GM21576 (cell line): ENCODE measurements around the gene PPARG.
"Not testable (repeated sequence)": the region's sequence is repeated elsewhere in the genome, so short reads cannot be mapped to it uniquely, and the experiment has no call there.

ENCODE experiments used
- ATAC-seq: cut with Tn5 transposase; IDR thresholded peaks from one replicate; pipeline ENCODE4 v1.9.1; 2021; ENCODE audit warnings: mild to moderate bottlenecking, moderate library complexity; ENCODE audit not compliant: unreplicated experiment

PPARG gene

DNA sequence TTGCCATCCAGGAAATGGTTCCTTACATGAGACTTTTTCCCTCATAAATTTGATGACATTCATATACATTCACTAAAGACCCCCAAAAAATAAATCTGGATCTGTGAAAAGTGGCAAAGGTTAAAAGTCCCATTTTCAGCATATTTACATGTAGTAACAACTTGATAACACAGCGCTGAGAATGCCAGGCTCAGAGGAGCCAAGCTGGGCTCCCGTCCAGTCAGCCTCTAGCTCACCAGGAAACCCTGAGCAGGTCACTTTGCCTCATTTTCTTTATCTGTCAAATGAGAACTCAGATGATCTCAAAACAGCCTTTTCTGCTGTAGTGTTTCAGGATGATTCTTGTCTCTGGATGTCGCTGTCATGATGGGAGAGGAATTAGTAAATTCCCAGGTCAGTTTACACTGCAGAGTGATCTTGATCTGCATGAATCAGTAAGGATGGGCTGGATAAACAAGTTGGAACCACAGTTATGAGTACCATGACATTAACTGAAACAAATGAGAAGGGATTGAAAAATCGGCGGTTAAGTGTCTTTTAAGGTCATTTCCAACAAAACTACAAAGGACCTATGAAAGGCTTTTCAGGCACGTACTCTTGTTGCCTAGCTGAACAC is 82.8 kb downstream of the PPARG start:
- no peak for ATAC-seq

DNA sequence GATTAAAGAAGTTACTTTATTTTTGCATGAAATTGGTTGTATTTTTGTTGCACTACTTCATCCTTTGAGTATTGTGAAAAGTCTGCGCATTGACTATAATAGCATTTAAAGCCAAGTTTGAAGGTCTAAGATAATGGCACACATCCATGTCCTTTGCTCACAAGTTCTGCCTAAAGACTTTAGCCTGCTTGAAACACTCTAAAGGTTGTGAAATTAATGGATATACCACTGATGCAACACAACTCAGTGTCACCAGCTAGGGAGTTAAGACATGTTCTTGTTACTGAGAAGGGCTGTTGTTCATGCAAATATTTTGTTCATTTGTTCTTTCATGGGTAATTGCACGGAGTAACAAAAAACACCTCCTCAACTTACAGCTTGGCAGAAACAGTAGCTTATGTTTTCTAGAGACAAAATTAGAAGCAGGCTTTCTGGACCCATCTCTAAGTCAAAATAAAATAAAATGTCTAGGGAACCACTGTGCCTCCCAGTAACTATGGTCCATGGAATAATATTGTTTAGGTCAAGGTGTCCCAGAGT is 83.9 kb downstream of the PPARG start:
- no peak for ATAC-seq

- no peak for ATAC-seq
These were observed 86.7 kb downstream of the PPARG start for GRCh38 chr3:12375572-12375971.

DNA sequence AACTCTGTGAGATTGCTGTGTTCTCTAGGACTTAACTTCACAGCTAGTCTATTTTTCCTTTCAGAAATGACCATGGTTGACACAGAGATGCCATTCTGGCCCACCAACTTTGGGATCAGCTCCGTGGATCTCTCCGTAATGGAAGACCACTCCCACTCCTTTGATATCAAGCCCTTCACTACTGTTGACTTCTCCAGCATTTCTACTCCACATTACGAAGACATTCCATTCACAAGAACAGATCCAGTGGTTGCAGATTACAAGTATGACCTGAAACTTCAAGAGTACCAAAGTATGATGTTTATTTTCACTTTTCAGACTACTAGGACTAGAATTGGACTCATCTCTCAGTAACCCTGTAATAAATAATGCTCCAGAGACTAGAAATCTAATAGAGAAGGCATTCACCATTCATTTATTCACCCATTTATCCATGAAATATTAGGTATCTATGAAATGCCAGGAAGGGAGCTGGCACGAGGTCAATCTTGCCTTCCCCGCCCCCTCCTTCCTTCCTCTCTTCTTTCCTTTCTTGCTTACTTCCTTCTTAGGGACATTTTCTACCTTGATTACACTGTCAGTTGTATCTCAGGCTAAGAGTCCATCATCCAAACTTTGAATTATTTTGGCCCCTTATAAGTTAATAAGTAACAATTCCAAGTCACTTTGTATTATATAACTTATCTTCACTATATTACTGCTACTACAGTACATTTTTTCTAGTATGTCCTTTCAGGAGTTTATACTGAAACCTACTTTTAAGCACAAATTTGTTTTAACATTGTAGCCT is 91.0 kb downstream of the PPARG start:
- no peak for ATAC-seq

- ATAC-seq = no peak
These were observed 91.6 kb downstream of the PPARG start for GRCh38 chr3:12380461-12380860.

GRCh38 chr3:12381199-12381598 is 92.3 kb downstream of the PPARG start:
- no peak for ATAC-seq

DNA sequence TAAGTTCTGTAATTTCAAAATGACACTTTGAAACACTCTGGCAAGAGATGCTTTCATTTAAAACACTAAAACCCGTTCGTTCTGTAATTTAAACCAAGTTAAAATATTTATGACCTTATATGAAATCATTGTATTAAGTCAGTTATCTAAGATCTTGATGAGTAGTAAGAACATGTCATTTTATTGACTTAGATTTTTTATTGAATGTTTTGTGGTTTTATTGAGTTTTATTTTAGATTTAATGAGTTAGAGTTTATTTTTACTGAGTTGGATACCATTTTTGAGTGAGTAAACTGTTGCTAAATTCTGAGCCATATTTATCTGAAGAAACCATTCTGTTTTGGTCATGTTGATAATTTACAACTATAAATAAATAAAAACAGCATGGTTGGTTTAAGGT is 94.3 kb downstream of the PPARG start:
- no peak for ATAC-seq

GRCh38 chr3:12384451-12385233 is 95.8 kb downstream of the PPARG start:
- ATAC-seq = no peak

DNA sequence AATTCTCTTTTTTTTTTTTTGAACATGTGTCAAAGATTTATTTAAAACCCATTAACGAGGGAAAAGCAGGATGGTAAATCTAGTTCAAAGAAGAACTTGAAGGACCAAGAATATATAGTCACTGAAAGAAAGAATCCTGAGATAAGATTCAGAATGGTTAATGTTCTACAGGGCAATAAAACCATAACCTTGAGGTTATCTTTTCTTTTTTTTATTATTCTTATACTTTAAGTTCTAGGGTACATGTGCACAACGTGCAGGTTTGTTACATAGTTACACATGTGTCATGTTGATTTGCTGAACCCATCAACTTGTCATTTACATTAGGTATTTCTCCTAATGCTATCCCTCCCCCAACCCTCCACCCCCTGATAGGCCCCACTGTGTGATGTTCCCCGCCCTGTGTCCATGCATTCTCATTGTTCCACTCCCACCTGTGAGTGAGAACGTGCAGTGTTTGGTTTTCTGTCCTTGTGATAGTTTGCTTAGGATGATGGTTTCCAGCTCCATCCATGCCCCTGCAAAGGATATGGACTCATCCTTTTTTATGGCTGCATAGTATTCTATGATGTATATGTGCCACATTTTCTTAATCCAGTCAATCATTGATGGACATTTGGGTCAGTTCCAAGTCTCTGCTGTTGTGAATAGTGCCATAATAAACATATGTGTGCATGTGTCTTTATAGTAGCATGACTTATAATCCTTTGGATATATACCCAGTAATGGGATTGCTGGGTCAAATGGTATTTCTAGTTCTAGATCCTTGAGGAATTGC is 97.8 kb downstream of the PPARG start:
- not testable (repeated sequence) for ATAC-seq

GRCh38 chr3:12388185-12388584 is 99.3 kb downstream of the PPARG start:
- no peak for ATAC-seq

GRCh38 chr3:12392101-12392878 is 103.4 kb downstream of the PPARG start:
- ATAC-seq = no peak

- ATAC-seq = no peak
These were observed 105.0 kb downstream of the PPARG start for GRCh38 chr3:12393894-12394293.

GRCh38 chr3:12394569-12395271 is 105.8 kb downstream of the PPARG start:
- ATAC-seq = peak; percentile 14

- ATAC-seq = peak; percentile 96
These were observed 106.6 kb downstream of the PPARG start for GRCh38 chr3:12395349-12396012.

- no peak for ATAC-seq
These were observed 107.6 kb downstream of the PPARG start for GRCh38 chr3:12396471-12396870.

GRCh38 chr3:12399226-12399625 is 110.4 kb downstream of the PPARG start:
- ATAC-seq = no peak

DNA sequence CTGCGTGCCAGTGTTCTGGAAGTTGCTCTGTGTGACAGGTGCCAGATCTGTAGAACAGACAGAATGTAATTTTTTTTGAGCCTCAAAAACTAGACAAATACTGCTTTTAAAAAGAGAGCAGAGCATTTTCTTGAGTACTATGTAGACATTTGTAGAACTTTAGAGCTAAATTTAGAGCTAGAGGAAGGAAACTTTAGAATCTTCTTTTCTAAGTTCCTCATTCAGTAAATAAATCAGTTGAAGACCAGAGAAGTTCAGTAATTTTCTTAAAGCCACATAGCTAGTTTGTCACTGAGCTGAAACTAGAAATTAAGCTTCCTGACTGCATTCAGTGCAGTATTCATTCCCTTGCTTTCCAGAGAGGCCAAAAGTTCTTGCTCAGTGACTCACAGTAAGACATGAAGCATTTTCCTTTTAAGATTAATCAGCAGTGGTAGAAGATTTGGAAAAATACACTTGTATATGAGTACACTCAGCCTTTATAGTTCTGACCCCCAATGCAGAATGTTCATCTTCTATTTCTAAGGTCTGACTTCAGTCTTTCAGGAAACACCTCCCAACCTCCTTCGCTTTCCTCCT is 111.8 kb downstream of the PPARG start:
- no peak for ATAC-seq

GRCh38 chr3:12401208-12401607 is 112.3 kb downstream of the PPARG start:
- no peak for ATAC-seq
